ENCODE data around the gene MMP8.

The MMP8 gene

GRCh38 chr11:102719620-102720277, 5.0 kb downstream of the MMP8 start:
- DNase-seq = no peak

- DNase-seq = no peak
Measured at GRCh38 chr11:102717280-102717679, 7.5 kb downstream of the MMP8 start.

DNA sequence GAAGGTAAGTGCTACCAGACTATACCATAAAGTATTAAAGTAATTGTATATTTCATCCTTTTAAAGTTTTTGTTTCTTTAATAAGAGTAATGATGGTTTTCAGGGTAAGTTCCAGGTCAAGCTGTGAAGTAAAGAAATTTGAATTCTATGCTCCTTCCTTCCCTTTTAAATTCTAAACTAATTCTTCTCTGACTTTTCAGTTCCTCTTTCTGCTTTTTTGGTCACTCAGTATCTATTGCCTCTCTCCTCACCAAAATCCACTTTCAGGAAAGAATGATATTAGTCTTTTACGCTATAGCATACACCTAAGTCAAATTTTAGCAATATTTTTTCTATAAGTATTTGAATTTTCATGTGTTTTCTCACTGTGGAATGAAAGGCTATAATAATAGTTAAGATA, 8.2 kb downstream of the MMP8 start:
- no peak for DNase-seq

DNA sequence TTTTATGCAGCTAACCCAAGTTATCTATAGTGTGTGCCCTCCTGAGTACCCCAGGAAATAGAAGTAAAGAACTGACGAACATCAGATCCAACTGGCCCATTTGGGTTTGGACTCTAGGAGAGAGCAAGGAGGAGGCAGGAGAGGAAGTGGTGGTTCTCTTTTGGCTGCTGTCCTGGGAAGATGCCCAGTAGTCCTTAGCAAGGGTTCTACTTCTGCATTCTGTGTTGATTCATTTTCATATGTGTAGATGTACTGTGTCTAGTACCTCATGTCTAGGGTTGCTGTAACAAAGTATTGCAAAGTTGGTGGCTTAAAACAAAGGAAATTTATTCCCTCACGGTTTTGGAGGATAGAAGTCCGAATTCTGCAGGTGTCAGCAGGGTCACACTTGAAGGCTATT, 12.6 kb downstream of the MMP8 start:
- no peak for DNase-seq

DNA sequence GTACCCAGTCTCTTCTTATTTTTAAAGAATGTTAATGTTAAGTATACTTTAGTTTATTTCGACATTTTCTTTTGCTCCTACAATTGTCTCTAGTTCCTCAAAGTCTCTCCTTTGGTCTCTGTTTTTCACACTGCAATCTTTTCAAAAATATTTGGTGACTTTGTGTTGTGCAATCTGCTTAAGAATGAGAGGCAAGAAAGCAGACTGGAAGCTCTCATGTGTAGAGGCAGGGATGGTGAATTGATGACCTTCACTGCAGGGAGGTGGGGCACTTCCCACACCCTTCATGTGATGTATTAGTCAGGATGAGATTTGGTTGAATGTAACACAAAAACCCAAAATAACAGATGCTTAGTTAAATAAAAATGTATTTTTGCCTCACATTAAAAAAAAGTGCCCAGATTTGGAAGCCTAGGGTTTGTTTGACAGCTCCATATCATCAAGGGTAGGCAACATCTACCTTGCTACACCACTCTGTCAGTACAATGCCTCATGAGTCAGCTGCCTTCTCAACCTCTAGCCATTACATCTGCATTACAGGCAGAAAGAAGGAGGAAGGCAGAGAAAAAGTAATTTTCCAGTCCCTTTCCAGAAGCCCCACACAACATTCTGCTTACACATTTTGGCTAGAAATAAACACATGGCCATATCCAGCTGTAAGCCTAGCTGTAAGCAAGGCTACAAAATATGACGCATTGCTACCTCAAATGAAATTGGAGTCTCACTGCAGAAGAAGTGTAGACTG, 15.4 kb downstream of the MMP8 start:
- DNase-seq = peak in 1 of 2 donors; percentile 9

- DNase-seq = no peak
Measured at GRCh38 chr11:102708654-102709053, 16.1 kb downstream of the MMP8 start.

DNA sequence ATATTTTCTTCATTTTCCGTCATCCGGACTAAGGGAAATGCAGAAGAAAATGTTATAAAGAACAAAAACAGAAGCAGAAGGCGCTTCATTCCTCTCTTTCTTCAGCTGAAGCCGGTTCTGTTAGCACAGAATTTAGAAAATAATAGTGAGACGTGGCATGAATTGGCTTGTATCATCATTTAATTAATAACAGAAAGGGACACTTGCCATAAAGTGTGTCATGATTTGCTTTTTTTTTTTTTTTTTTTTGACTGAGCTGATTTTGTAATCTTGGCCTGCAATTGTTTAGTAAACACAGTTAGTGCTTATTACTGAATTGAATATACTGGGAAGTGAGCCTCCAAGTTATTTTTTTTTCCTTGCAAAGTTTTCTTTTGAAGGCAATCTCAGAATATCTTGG, 19.1 kb downstream of the MMP8 start, which contains the start of gene MMP27:
Gene MMP27 (minus strand): TSS at position 144 of the 400 bp plus-strand sequence. CDS start 55 bp downstream, at position 89.
- no peak for DNase-seq

- DNase-seq = no peak
Measured at GRCh38 chr11:102704841-102705240, 19.9 kb downstream of the MMP8 start.

GRCh38 chr11:102703826-102704493, 20.8 kb downstream of the MMP8 start:
- no peak for DNase-seq

DNA sequence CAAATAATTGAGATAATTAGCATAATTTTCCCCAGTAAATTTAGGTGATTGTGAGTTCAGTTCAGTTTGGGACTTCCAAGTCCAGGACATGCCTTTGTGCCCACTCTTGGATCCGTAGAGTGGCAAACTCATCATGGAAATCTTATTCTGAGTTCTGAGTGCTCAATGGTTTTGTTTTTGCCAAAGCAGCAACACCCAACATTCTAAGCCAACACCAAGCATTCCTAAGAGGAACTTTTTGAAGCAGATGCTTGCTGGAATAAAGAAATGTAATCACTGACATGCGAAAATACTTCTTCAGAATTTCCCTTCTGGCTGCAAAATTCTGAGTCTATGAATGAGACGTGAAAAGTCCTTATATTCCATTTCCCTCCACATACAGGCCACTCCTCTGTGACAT, 29.6 kb downstream of the MMP8 start:
- no peak for DNase-seq

DNA sequence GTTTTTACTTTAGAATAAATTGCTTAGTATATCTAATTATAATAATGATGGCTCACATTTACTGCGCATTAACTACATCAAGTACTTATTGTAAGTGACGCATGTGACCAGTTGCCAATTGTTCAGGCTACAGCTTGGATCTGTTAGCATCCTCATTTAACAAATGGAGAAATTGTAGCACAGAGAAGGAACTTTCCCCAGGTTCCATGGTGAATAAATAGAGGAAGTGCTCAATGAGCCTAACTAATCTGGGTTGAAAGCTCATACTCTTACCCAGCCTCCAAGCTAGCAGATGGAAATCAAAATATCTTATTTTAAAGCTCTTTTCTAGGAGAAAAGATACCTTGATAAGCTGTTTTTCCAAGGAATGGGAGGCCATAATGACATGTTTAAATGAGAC, 39.0 kb downstream of the MMP8 start:
- DNase-seq = no peak

- no peak for DNase-seq
Measured at GRCh38 chr11:102685338-102685737, 39.4 kb downstream of the MMP8 start.

- DNase-seq = no peak
Measured at GRCh38 chr11:102683277-102683676, 41.5 kb downstream of the MMP8 start.

- DNase-seq = peak in 1 of 2 donors; percentile 9
Measured at GRCh38 chr11:102680945-102681344, 43.8 kb downstream of the MMP8 start.

- no peak for DNase-seq
Measured at GRCh38 chr11:102678022-102678421, 46.7 kb downstream of the MMP8 start.

DNA sequence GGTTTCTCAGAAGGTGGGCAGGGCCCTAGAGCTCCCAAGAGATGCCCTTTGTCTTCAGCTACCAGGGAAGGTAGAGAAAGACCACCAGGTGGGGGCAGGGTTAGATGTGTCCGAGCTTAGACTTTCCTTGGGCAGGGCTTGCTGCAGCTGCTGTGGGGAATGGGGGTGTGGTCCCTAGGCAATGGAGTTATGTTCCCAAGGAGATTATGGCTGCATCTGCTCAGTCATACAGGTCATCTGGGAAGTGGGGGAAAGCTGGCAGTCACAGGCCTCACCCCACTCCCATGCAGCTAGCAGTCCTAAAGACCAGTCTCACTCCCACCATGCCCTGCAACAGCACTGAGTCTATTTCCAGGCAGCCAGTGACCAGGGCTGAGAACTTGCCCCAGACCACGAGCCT, 48.7 kb downstream of the MMP8 start:
- no peak for DNase-seq

- DNase-seq = no peak
Measured at GRCh38 chr11:102669664-102670063, 55.1 kb downstream of the MMP8 start.

DNA sequence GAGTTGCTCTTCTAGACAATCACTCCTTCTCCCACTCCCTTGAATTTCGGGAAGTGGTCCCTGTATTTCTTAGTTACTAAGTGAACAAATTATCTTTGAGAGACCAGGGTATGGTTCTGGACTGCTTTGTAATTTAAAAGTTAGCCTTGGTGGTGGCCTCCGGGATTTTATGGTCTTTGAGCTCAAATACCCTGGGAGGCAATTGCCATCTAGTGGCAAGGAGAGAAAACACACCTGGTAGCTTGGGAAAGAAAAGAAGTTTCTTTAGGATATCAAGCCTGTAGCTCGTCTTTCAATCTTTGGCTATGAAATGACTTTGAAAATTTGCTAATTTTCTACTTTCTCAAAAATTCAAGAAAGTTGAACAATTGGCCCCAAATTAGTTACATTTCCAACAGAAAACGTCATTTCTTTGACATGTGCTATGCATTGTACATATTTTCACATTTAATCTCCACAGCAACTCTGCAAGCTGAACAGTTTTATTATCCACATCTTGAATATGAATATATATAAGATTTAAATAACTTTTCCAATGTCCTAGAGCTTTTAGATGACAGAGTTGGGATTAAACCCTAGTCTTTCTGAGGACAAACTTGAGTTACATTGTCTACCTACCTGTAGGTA, 58.3 kb downstream of the MMP8 start:
- DNase-seq = peak; percentile 6 to 36

DNA sequence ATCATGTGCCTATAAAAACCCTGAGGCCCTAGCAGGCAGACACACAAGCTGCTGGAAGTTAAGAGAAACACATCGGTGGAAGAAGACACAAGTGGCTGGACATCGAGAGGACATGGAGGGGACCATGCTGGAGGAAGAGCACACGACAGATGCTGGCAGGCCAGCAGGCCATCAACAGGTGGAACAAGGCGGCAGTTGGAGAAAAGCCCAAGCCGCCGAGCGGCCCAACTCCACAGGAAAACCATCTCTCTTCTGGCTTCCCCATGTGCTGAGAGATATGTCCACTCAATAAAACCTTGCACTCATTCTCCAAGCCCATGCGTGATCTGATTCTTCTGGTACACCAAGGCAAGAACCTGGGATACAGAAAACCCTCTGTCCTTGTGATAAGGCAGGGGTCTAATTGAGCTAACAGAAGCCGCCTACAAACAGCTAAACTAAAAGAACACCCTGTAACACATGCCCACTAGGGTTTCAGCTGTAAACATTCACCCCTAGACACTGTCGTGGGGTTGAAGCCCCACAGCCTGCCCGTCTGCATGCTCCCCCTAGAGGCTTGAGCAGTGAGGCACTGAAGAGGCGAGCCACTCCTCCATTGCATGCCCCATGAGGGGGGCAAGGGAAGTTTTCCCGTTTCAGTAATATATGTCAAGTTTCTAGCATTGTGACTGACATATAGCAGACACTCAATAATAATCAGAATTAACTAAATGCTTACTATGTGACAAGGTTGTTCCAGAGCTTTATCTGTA, 60.6 kb downstream of the MMP8 start:
- DNase-seq = peak in 1 of 2 donors; percentile 10

GRCh38 chr11:102662607-102663006, 62.1 kb downstream of the MMP8 start:
- no peak for DNase-seq
